Measurements from ENCODE around the gene GMEB2.
"Not testable (repeated sequence)": the region's sequence is repeated elsewhere in the genome, so short reads cannot be mapped to it uniquely, and the experiment has no call there.

GMEB2 gene

DNA sequence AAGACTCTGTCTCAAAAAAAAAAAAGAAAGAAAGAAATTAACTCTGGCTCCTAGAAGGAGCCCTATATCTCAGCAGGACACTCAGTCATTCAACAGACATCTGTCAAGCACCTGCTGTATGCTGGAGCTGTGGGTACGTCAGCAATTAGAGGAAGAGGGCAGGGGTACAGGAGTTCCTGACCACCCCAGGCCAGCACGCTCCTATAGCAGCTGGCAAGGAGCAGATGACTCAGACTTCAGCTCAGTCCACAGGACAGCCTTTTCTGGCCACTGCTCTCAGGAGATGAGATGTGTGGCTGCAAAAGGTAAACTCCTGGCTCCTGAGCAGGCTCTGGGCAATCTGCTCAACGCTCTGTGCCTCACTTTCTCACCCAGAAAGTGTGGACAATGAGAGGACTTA, 29.6 kb upstream of the GMEB2 start:
- DNase-seq: no peak

GRCh38 chr20:63655249-63655648, 28.3 kb upstream of the GMEB2 start:
- DNase-seq: no peak

- no peak for DNase-seq
These were observed 27.2 kb upstream of the GMEB2 start for GRCh38 chr20:63653974-63654668.

DNA sequence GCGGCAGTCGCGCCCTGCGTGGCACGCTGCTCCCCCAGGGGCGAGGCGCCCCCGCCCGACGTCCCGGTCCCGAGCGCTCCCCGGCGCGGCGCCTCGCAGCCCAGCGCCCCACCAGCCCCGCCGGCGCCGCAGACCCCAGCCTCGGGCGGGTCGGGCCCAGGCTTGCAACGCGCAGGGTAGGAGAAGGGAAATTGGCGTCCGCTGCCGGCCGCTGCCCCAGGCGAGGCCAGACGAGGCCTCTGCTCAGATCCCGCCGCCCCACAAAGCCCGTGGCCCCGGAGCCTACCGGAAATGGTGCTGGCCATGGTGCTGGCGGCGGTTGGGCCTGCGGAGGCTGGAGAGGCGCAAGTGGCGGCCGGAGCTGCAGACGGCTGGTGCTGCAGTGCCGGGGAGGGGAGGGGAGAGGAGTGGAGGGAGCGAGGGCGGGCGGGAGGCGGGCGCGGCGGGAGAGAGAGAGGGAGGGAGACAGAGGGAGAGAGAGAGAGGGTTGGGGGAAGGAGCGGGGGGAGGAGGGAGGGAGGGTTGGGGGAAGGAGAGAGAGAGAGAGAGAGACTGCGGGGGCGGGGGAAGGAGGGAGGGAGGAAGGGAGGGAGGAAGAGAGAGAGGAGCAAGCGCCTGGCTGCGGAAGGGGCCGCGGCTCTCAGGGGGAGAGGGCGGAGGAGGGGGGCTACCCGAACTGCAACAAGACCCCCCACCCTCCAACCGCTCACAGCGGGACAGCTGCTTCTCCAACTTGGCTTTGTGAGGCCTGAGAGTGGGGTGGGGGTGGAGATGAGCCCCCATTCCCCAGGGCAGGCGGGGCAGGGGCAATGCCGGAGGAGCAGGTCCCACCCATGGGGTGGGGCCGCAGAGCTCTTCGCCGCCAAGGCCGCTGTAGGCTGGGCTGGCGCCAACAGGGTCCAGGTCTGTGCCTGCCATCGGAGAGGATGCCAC, 26.4 kb upstream of the GMEB2 start, which contains the start of gene STMN3:
Gene STMN3, minus strand, starts transcription at position 384 of the 933 bp plus-strand sequence. Its CDS starts 79 bp downstream, at position 305.
- DNase-seq: peak; percentile 86

- DNase-seq: no peak
These were observed 25.5 kb upstream of the GMEB2 start for GRCh38 chr20:63652192-63652980.

GRCh38 chr20:63651942-63652191, 25.0 kb upstream of the GMEB2 start:
- DNase-seq: no peak

- DNase-seq: not testable (repeated sequence)
These were observed 23.6 kb upstream of the GMEB2 start for GRCh38 chr20:63650486-63650885.

- no peak for DNase-seq
These were observed 22.1 kb upstream of the GMEB2 start for GRCh38 chr20:63648895-63649589.

- DNase-seq: no peak
These were observed 21.3 kb upstream of the GMEB2 start for GRCh38 chr20:63648190-63648589.

- DNase-seq: no peak
These were observed 18.3 kb upstream of the GMEB2 start for GRCh38 chr20:63645218-63645617.

DNA sequence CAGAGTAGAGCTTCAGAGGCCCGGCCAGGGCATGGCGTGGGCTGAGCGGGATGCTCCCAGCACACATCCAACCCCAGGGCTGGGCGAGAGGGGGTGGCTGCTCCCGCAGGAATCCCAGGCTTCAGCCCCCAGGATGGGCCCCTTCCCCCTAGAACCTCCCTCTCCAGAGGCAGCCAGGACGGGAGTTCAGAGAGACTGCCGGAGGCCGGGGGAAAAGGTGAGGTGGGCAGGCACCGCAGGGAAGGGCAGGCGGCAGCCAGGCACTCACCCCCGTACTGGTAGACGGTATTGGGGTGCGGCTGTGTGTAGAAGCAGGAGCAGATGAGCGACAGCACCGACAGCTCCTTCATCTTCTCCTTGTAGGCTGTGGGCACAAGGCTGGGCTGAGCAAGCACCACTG, 17.0 kb upstream of the GMEB2 start:
- no peak for DNase-seq

GRCh38 chr20:63643499-63643898, 16.6 kb upstream of the GMEB2 start:
- DNase-seq: no peak

- no peak for DNase-seq
These were observed 15.8 kb upstream of the GMEB2 start for GRCh38 chr20:63642527-63643247.

DNA sequence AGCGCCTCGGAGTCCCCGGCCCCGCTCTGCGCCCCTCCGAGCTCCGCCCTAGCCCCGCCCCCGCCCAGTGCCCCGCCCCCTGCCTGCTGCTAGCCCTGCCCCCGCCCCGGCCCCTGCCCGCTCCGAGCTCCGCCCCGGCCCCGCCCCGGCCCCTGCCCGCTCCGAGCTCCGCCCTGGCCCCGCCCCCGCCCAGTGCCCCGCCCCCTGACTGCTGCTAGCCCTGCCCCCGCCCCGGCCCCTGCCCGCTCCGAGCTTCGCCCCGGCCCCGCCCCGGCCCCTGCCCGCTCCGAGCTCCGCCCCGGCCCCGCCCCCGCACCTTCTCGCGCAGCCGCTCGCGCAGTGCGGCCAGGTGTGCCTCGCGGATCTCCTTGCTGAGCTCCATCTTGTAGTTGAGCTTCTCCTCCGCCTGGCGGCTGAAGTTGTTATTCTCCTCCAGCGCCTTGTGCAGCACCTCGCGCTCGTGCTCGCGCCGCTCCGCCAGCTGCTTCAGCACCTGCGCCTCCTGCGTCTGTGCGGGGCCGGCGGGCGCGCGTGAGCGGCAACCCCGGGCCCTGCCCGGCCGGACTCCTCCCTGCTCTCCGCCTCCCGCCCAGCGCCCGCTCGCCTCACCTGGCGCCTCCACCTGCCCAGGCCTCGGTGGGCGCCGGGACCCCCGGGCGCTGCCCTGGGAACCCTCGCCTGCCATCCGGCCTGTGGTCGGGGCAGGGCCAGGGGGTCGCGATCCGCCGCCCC, 15.1 kb upstream of the GMEB2 start:
- no peak for DNase-seq

GRCh38 chr20:63641146-63641791, 14.4 kb upstream of the GMEB2 start:
- no peak for DNase-seq

GRCh38 chr20:63640686-63641085, 13.8 kb upstream of the GMEB2 start:
- not testable (repeated sequence) for DNase-seq

- no peak for DNase-seq
These were observed 13.2 kb upstream of the GMEB2 start for GRCh38 chr20:63640086-63640485.

GRCh38 chr20:63639093-63639975, 12.4 kb upstream of the GMEB2 start:
- DNase-seq: no peak

GRCh38 chr20:63636752-63637628, 10.1 kb upstream of the GMEB2 start:
- DNase-seq: no peak

Data from NCI-H510A treated with DMSO at 0.1 percent for 48 hours (cell line).